ENCODE data around the gene DBNDD1.

- no peak for TF ChIP-seq REST (IDR thresholded peaks at IDR 0.05; ENCODE audit: unreplicated experiment)
- no peak for TF ChIP-seq EZH2 (IDR thresholded peaks at IDR 0.05; ENCODE audit: low read depth, unreplicated experiment)
- TF ChIP-seq, protein P1, sequence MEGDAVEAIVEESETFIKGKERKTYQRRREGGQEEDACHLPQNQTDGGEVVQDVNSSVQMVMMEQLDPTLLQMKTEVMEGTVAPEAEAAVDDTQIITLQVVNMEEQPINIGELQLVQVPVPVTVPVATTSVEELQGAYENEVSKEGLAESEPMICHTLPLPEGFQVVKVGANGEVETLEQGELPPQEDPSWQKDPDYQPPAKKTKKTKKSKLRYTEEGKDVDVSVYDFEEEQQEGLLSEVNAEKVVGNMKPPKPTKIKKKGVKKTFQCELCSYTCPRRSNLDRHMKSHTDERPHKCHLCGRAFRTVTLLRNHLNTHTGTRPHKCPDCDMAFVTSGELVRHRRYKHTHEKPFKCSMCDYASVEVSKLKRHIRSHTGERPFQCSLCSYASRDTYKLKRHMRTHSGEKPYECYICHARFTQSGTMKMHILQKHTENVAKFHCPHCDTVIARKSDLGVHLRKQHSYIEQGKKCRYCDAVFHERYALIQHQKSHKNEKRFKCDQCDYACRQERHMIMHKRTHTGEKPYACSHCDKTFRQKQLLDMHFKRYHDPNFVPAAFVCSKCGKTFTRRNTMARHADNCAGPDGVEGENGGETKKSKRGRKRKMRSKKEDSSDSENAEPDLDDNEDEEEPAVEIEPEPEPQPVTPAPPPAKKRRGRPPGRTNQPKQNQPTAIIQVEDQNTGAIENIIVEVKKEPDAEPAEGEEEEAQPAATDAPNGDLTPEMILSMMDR (conservative IDR thresholded peaks at IDR 0.05; ENCODE audit: low read depth in 2 of 2), result no peak
- TF ChIP-seq EZH2phosphoT487 (IDR thresholded peaks at IDR 0.05; ENCODE audit: unreplicated experiment), result no peak
- no peak for TF ChIP-seq CREB1 (CRISPR knock-in tag; IDR thresholded peaks at IDR 0.05; ENCODE audit: low read depth)
- no peak for TF ChIP-seq ETS1 (IDR thresholded peaks at IDR 0.05)
- TF ChIP-seq POLR2AphosphoS5 (IDR thresholded peaks at IDR 0.05; ENCODE audit: low read depth), result no peak
- TF ChIP-seq NANOG (IDR thresholded peaks at IDR 0.05; ENCODE audit: borderline replicate concordance), result no peak
- TF ChIP-seq ZNF331 (CRISPR knock-in tag; IDR thresholded peaks at IDR 0.05; ENCODE audit: low read depth), result no peak
- TF ChIP-seq ZNF114 (CRISPR knock-in tag; IDR thresholded peaks at IDR 0.05), result no peak
- TF ChIP-seq JUNB (IDR thresholded peaks at IDR 0.05; ENCODE audit: unreplicated experiment), result no peak
- TF ChIP-seq STAT1 (IDR thresholded peaks at IDR 0.05; ENCODE audit: unreplicated experiment), result no peak
- TF ChIP-seq ZNF462 (CRISPR knock-in tag; IDR thresholded peaks at IDR 0.05), result no peak
Observed at GRCh38 chr16:90042946-90043514, 23.8 kb upstream of the DBNDD1 start.
